ENCODE data around the gene ZNF22.

GRCh38 chr10:44989597-44990301 lies 11.0 kb upstream of the ZNF22 start:
- TF ChIP-seq POLR2AphosphoS5 (IDR thresholded peaks at IDR 0.05; ENCODE audit: low read depth, low read length), result no peak
- no peak for TF ChIP-seq POLR2A (IDR thresholded peaks at IDR 0.05; ENCODE audit: low read depth, low read length)

Measured in GM12892 (cell line).